Fibroblast of the aortic adventitia (primary cell): ENCODE data around the gene COMTD1. TPM values are rescaled to one million over a fixed set of nuclear protein-coding genes. Genes with fewer than 3 reads are reported as not detected.

Experiments
- DNase-seq: peaks from one replicate; pipeline ENCODE4 v3.0.0-alpha.2; 2010; ENCODE audit warnings: low read depth
- H3K4me3 ChIP-seq: 2 replicates; pipeline ENCODE4 v1.5.1; 2011; ENCODE audit warnings: low read depth, mild to moderate bottlenecking, control low read depth, low read length, moderate library complexity
- CTCF ChIP-seq: IDR thresholded peaks from 2 replicates; pipeline ENCODE4 v1.5.1; 2011; ENCODE audit warnings: mild to moderate bottlenecking, low read length, control low read depth, inconsistent platforms; ENCODE audit not compliant: insufficient read depth
- total RNA-seq: library from RNA; depleted of rRNA; stranded (reverse); fragments of >200 nt; gene quantifications from 2 replicates; pipeline ENCODE4 v1.2.3, GENCODE V29; 2012; ENCODE audit warnings: low replicate concordance

The COMTD1 gene
- total RNA-seq, 1 donor: 7.0 TPM

- no peak for DNase-seq
- H3K4me3 ChIP-seq: no peak overlapping the region
- TF ChIP-seq CTCF: no peak
Observed at GRCh38 chr10:75238182-75239095, 2.7 kb upstream of the COMTD1 start.

- no peak for TF ChIP-seq CTCF
- no peak overlapping the region for H3K4me3 ChIP-seq
- no peak for DNase-seq
Observed at GRCh38 chr10:75236178-75236825, 545 bp upstream of the COMTD1 start.

GRCh38 chr10:75234683-75235374 is 928 bp downstream of the COMTD1 start:
- no peak for TF ChIP-seq CTCF
- no peak for DNase-seq
- peak overlapping the region; percentile 74 for H3K4me3 ChIP-seq

GRCh38 chr10:75234017-75234682 is 1.6 kb downstream of the COMTD1 start:
- peak overlapping the region; percentile 74 for H3K4me3 ChIP-seq
- TF ChIP-seq CTCF: no peak
- DNase-seq: peak; percentile 71

GRCh38 chr10:75233444-75234016 is 2.2 kb downstream of the COMTD1 start:
- no peak for DNase-seq

More at GRCh38 chr10:75233444-75234016, 2.2 kb downstream of the COMTD1 start:
- no peak overlapping the region for H3K4me3 ChIP-seq
- TF ChIP-seq CTCF: no peak
